Prostate gland (tissue), 2 donors: ENCODE results near the gene LTBP2. TPM values are rescaled to one million over a fixed set of nuclear protein-coding genes. Genes with fewer than 3 reads are reported as not detected.

Experiments used
- DNase-seq: peaks from one replicate; pipeline ENCODE4 v3.0.0-alpha.2; 2019; ENCODE audit warnings: low spot score
- H3K27ac ChIP-seq, 2 donors: fragments of 200-600 bp; sonication (generic); 2 replicates each; pipeline ENCODE4 v1.5.1; 2017 to 2019
- H3K27me3 ChIP-seq: fragments of 200-600 bp; sonication (generic); replicated peaks from 2 replicates; pipeline ENCODE4 v1.5.1; 2019; ENCODE audit not compliant: insufficient read depth
- H3K36me3 ChIP-seq, 2 donors: fragments of 200-600 bp; sonication (generic); 1 replicate in 1 of 2; 2 replicates in 1 of 2; pipeline versions ENCODE4 v1.5.1 to v1.8.1; 2017 to 2019
- H3K4me1 ChIP-seq: fragments of 200-600 bp; sonication (generic); replicated peaks from 2 replicates; pipeline ENCODE4 v1.5.1; 2019
- H3K4me3 ChIP-seq, 2 donors: fragments of 200-600 bp; sonication (generic); 2 replicates each; pipeline ENCODE4 v1.5.1; 2017 to 2019
- H3K9me3 ChIP-seq: fragments of 200-600 bp; sonication (generic); 2 replicates; pipeline ENCODE4 v1.5.1; 2017
- POLR2A ChIP-seq: fragments of 450-650 bp; IDR thresholded peaks from one replicate; pipeline ENCODE4 v1.6.1; 2016; ENCODE audit warnings: antibody characterized with exemption, mild to moderate bottlenecking
- POLR2AphosphoS5 ChIP-seq: sonication (generic); formaldehyde crosslinking; IDR thresholded peaks from one replicate; pipeline ENCODE4 v1.6.1; 2017; ENCODE audit warnings: antibody characterized with exemption
- WGBS: methylation state at CpG from one replicate; pipeline ENCODE4 v1.1.5; 2018; 5-methylcytosine and 5-hydroxymethylcytosine counted together
- intact Hi-C: fragments of 100-400 bp; cut with DNase I; formaldehyde crosslinking; loops from one replicate; pipeline ENCODE4 v1.14.2; 2022
- total RNA-seq, 2 donors: library from RNA; depleted of rRNA; stranded (reverse); fragments of >200 nt; gene quantifications; one replicate each; pipeline ENCODE4 v1.1.0, GENCODE V29; 2016
- TF ChIP-seq, protein P1 (sequence below), 4 experiments: fragments of 200-600 bp in 2 of 4; fragments of 450-650 bp in 2 of 4; sonication (generic) in 2 of 4; IDR thresholded peaks; 1 replicate in 3 of 4; 2 replicates in 1 of 4; pipeline ENCODE4 v1.5.1; 2016 to 2019; ENCODE audit warnings: antibody characterized with exemption in 4 of 4, mild to moderate bottlenecking in 2 of 4, moderate library complexity in 2 of 4

Gene LTBP2
- total RNA-seq, 2 donors from 2014 or later, result 47.0 to 90.7 TPM

DNA sequence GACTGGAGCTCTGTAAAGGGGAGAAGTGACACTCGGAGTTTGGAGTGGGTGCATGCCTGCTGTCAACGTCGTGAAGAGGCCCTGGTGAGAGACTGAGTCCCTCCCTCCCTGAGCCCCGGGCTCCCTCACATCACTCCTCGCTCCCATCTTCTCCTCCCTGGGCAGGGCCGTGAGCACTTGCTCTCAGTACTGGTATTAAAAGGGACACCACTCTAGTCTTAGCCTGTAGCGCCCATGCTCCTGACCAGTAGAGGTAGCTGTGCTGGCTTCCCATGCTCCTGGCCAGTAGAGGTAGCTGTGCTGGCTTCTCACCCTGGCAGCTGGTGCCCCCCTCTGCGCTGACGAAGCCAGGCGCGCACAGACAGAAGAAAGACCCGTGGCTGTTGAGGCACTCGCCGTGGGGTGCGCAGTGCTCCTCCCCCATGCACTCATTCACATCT, 103.7 kb downstream of the LTBP2 start:
- H3K4me1 ChIP-seq, result no peaks in the 10 kb centered on the region
- no peaks in the 10 kb centered on the region for H3K27me3 ChIP-seq
- WGBS, result 60% methylated on average over 15 of the region's 15 CpGs
- H3K36me3 ChIP-seq, result no peaks in the 10 kb centered on the region
- no peak for DNase-seq
- no peak overlapping the region for H3K27ac ChIP-seq
- TF ChIP-seq POLR2AphosphoS5, result no peak
- no peak for TF ChIP-seq POLR2A
- TF ChIP-seq, protein P1, sequence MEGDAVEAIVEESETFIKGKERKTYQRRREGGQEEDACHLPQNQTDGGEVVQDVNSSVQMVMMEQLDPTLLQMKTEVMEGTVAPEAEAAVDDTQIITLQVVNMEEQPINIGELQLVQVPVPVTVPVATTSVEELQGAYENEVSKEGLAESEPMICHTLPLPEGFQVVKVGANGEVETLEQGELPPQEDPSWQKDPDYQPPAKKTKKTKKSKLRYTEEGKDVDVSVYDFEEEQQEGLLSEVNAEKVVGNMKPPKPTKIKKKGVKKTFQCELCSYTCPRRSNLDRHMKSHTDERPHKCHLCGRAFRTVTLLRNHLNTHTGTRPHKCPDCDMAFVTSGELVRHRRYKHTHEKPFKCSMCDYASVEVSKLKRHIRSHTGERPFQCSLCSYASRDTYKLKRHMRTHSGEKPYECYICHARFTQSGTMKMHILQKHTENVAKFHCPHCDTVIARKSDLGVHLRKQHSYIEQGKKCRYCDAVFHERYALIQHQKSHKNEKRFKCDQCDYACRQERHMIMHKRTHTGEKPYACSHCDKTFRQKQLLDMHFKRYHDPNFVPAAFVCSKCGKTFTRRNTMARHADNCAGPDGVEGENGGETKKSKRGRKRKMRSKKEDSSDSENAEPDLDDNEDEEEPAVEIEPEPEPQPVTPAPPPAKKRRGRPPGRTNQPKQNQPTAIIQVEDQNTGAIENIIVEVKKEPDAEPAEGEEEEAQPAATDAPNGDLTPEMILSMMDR (IDR thresholded peaks at IDR 0.05), result no peak
- intact Hi-C loops, result loop anchor here (10.0 kb wide), 1 partner anchor 286 kb away; no protein-coding TSS in a partner anchor
- no peaks in the 10 kb centered on the region for H3K9me3 ChIP-seq
- H3K4me3 ChIP-seq, result no peak overlapping the region

DNA sequence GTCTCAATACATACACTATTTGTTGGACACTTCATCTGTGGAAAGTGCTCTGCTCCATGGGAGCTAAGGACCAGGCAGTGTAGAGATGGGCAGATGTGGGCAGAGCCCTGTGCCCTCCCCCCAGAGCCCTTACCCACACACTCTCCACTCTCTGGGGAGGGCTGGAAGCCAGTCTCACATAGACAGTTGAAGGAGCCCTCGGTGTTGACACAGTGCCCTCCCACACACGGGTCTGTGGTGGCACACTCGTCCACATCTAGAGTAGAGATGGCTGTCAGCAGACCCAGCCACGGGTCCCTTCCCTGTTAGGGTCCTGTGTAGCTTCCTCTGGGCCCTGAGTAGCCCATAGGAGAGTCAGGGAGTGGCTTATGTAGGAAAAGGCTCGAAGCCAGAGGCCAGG, 104.2 kb downstream of the LTBP2 start:
- no peaks in the 10 kb centered on the region for H3K4me1 ChIP-seq
- no peak overlapping the region for H3K27ac ChIP-seq
- H3K4me3 ChIP-seq, result no peak overlapping the region
- intact Hi-C loops, result loop anchor here (10.0 kb wide), 1 partner anchor 287 kb away; no protein-coding TSS in a partner anchor
- no peaks in the 10 kb centered on the region for H3K36me3 ChIP-seq
- TF ChIP-seq POLR2AphosphoS5 (no peak), POLR2A (no peak)
- TF ChIP-seq, protein P1 (IDR thresholded peaks at IDR 0.05), result no peak
- WGBS, result 53% methylated on average over 5 of the region's 5 CpGs
- no peaks in the 10 kb centered on the region for H3K9me3 ChIP-seq
- no peak for DNase-seq
- H3K27me3 ChIP-seq, result no peaks in the 10 kb centered on the region

DNA sequence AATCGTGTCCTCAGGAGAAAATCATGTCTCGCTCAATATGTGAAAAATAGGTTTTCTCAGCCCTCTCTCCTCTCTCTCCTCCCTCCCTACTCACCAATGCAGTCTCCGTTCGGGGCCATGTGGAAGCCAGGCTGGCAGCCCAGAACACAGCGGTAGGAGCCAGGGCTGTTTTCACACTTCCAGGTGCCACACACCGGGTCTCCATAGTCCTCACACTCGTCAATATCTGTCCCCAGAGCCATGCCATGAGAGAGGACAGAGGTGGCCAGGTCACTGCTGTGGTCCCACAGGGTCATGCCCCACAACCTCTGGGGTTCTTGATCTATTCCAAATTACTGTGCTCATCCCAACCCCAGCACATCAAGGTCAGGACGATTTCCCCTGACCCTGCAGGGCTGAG, 105.0 kb downstream of the LTBP2 start:
- 85% methylated on average over 8 of the region's 8 CpGs for WGBS
- Histone ChIP-seq H3K9me3 (no peaks in the 10 kb centered on the region), H3K4me3 (no peak overlapping the region), H3K4me1 (no peaks in the 10 kb centered on the region), H3K27me3 (no peaks in the 10 kb centered on the region), H3K36me3 (no peaks in the 10 kb centered on the region), H3K27ac (no peak overlapping the region)
- TF ChIP-seq, protein P1 (IDR thresholded peaks at IDR 0.05), result no peak
- no peak for TF ChIP-seq POLR2A
- no peak for TF ChIP-seq POLR2AphosphoS5
- intact Hi-C loops, result loop anchor here (10.0 kb wide), 1 partner anchor 288 kb away; no protein-coding TSS in a partner anchor
- no peak for DNase-seq

DNA sequence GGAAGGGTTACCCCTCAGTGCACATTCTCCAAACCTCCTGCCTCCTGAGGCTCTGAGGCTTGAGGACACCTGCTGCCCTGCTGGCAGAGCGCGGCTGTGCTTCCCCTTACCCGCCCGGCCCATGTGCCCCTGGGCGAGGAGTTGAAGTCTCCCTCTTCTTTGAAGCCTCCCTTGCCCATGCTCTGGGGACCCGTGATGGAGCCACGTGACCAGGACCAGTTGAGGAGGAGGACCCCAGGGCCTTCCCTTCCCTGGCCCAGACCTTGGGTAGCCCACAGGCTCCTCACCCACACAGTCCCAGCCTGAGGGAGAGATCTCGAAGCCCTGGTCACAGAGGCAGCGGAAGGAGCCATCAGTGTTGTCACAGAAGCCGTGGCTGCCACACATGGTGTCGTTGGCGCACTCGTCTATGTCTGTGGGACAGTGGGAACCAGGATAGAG, 105.6 kb downstream of the LTBP2 start:
- no peak overlapping the region for H3K27ac ChIP-seq
- 92% methylated on average over 13 of the region's 13 CpGs for WGBS
- no peaks in the 10 kb centered on the region for H3K36me3 ChIP-seq
- intact Hi-C loops, result loop anchor here (10.0 kb wide), 1 partner anchor 288 kb away; no protein-coding TSS in a partner anchor
- TF ChIP-seq, protein P1 (IDR thresholded peaks at IDR 0.05), result no peak
- TF ChIP-seq POLR2A, result no peak
- TF ChIP-seq POLR2AphosphoS5, result no peak
- no peaks in the 10 kb centered on the region for H3K9me3 ChIP-seq
- no peaks in the 10 kb centered on the region for H3K27me3 ChIP-seq
- H3K4me3 ChIP-seq, result no peak overlapping the region
- no peak for DNase-seq
- H3K4me1 ChIP-seq, result no peaks in the 10 kb centered on the region

DNA sequence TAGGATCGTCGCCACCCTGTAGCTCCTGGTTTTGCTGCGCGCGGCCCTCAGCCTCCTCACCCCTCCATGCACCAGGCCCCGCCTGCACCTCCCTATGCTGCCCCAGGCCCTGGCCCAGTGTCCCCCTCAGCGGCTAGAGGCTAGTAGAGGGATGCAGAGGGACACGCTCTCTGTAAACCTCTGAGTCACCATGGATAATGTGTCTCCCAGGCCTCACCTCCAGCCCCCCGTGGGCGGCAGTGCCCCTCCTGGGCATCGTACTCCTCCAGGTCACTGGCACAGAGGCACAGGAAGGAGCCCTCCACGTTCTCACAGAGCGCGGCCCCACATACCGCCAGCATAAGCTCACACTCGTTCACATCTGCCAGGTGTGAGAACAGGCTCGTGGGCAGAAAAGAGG, 106.2 kb downstream of the LTBP2 start:
- no peak for DNase-seq
- no peaks in the 10 kb centered on the region for H3K27me3 ChIP-seq
- no peak overlapping the region for H3K4me3 ChIP-seq
- TF ChIP-seq, protein P1 (IDR thresholded peaks at IDR 0.05), result no peak
- intact Hi-C loops, result loop anchor here (10.0 kb wide), 1 partner anchor 289 kb away; no protein-coding TSS in a partner anchor
- H3K4me1 ChIP-seq, result no peaks in the 10 kb centered on the region
- H3K27ac ChIP-seq, result no peak overlapping the region
- WGBS, result 91% methylated on average over 17 of the region's 17 CpGs
- H3K36me3 ChIP-seq, result no peaks in the 10 kb centered on the region
- no peaks in the 10 kb centered on the region for H3K9me3 ChIP-seq
